OCI-LY3 (cell line): ENCODE data around the gene ITGA7.
A peak's percentile ranks its signal among the peaks of the same experiment; 100 is the strongest.

Source experiments
- H2AFZ ChIP-seq: fragments of 200-600, 300-600 bp; shearing (Covaris generic); 2 replicates; pipeline ENCODE4 v1.6.0; 2014; ENCODE audit warnings: antibody characterized with exemption, low read depth, low read length
- H3K27ac ChIP-seq: fragments of 200-600, 300-600 bp; sonication (generic); 2 replicates; pipeline ENCODE4 v1.5.1; 2014; ENCODE audit warnings: mild to moderate bottlenecking, low read length, moderate library complexity, mixed read lengths
- H3K27me3 ChIP-seq: fragments of 200-600, 300-600 bp; sonication (generic); 2 replicates; pipeline ENCODE4 v1.6.1; 2014; ENCODE audit warnings: low read depth, low read length, mixed read lengths
- H3K36me3 ChIP-seq: fragments of 200-600, 300-600 bp; sonication (generic); replicated peaks from 2 replicates; pipeline ENCODE3; 2014; ENCODE audit warnings: low read depth, low read length, mixed read lengths
- H3K4me1 ChIP-seq: fragments of 300-600, 200-600 bp; sonication (generic); 2 replicates; pipeline ENCODE4 v1.6.1; 2014; ENCODE audit warnings: low read length, mixed read lengths
- H3K4me2 ChIP-seq: fragments of 200-600, 300-600 bp; sonication (generic); 2 replicates; pipeline ENCODE4 v1.6.1; 2014; ENCODE audit warnings: low read length, mixed read lengths
- H3K4me3 ChIP-seq: fragments of 300-600, 200-600 bp; sonication (generic); 2 replicates; pipeline ENCODE4 v1.5.1; 2014; ENCODE audit warnings: antibody characterized with exemption, mild to moderate bottlenecking, low read length, moderate library complexity
- H3K79me2 ChIP-seq: fragments of 300-600, 200-600 bp; shearing (Covaris generic); 2 replicates; pipeline ENCODE4 v1.6.1; 2014; ENCODE audit warnings: mild to moderate bottlenecking, low read length, mixed read lengths
- H3K9ac ChIP-seq: fragments of 300-600, 200-600 bp; shearing (Covaris generic); 2 replicates; pipeline ENCODE4 v1.6.0; 2014; ENCODE audit warnings: mild to moderate bottlenecking, low read length, moderate library complexity
- H3K9me3 ChIP-seq: fragments of 200-600, 300-600 bp; shearing (Covaris generic); 2 replicates; pipeline ENCODE4 v1.6.1; 2014; ENCODE audit warnings: low read length, mixed read lengths; ENCODE audit not compliant: insufficient read depth
- H4K20me1 ChIP-seq: fragments of 200-600, 300-600 bp; sonication (generic); 2 replicates; pipeline ENCODE4 v1.6.1; 2016; ENCODE audit warnings: low read length, mixed read lengths; ENCODE audit not compliant: insufficient read depth
- CTCF ChIP-seq: fragments of 200-600, 300-600 bp; sonication (generic); IDR thresholded peaks from 2 replicates; pipeline ENCODE4 v1.5.1; 2014; ENCODE audit warnings: antibody characterized with exemption, low read length, low read depth
- EZH2phosphoT487 ChIP-seq: fragments of 200-600 bp; shearing (Covaris generic); IDR thresholded peaks from 2 replicates; pipeline ENCODE4 v1.6.1; 2018; ENCODE audit warnings: antibody characterized with exemption, mixed run types, low read depth

ITGA7 gene

GRCh38 chr12:55733021-55733555 lies 25.4 kb upstream of the ITGA7 start:
- H3K27me3 ChIP-seq, result no peaks in the 10 kb centered on the region
- H3K27ac ChIP-seq, result no peak overlapping the region
- no peak overlapping the region for H3K4me3 ChIP-seq
- H3K36me3 ChIP-seq, result no peaks in the 10 kb centered on the region
- peaks cover 2% of the 10 kb centered on the region for H3K79me2 ChIP-seq
- H3K9me3 ChIP-seq, result no peaks in the 10 kb centered on the region
- H4K20me1 ChIP-seq, result no peaks in the 10 kb centered on the region
- H3K9ac ChIP-seq, result no peak overlapping the region
- H3K4me2 ChIP-seq, result no peak overlapping the region
- peaks cover 14% of the 10 kb centered on the region; the same call in 1 of the 2 replicates for H3K4me1 ChIP-seq
- no peak for TF ChIP-seq CTCF
- TF ChIP-seq EZH2phosphoT487, result no peak
- H2AFZ ChIP-seq, result no peak overlapping the region

GRCh38 chr12:55732288-55732687 lies 24.6 kb upstream of the ITGA7 start:
- Histone ChIP-seq H3K27me3 (no peaks in the 10 kb centered on the region), H3K79me2 (peaks cover 10% of the 10 kb centered on the region), H3K4me1 (peaks cover 14% of the 10 kb centered on the region), H3K9ac (no peak overlapping the region), H4K20me1 (no peaks in the 10 kb centered on the region), H3K4me3 (no peak overlapping the region), H3K4me2 (no peak overlapping the region), H3K36me3 (no peaks in the 10 kb centered on the region), H3K27ac (no peak overlapping the region), H3K9me3 (no peaks in the 10 kb centered on the region), H2AFZ (no peak overlapping the region)
- TF ChIP-seq EZH2phosphoT487 (no peak), CTCF (no peak)

GRCh38 chr12:55729819-55730818 lies 22.4 kb upstream of the ITGA7 start:
- no peaks in the 10 kb centered on the region for H3K27me3 ChIP-seq
- H3K9ac ChIP-seq, result peak overlapping the region; percentile 88
- H3K4me2 ChIP-seq, result peak overlapping the region; percentile 93
- H3K4me1 ChIP-seq, result peaks cover 15% of the 10 kb centered on the region
- peaks cover 13% of the 10 kb centered on the region for H3K79me2 ChIP-seq
- no peaks in the 10 kb centered on the region for H4K20me1 ChIP-seq
- TF ChIP-seq EZH2phosphoT487 (no peak), CTCF (peak; percentile 7; the same call in 1 of the 2 replicates)
- no peak overlapping the region for H3K27ac ChIP-seq
- no peaks in the 10 kb centered on the region for H3K36me3 ChIP-seq
- H3K9me3 ChIP-seq, result no peaks in the 10 kb centered on the region
- no peak overlapping the region; the same call in 1 of the 2 replicates for H2AFZ ChIP-seq
- H3K4me3 ChIP-seq, result peak overlapping the region; percentile 87
